ENCODE data around the gene KCNA3. TPM values are rescaled to one million over a fixed set of nuclear protein-coding genes. Genes with fewer than 3 reads are reported as not detected.

Gene KCNA3
- total RNA-seq, 4 donors from 2014 or later = 0.59 to 3.8 (median 2.0) TPM

DNA sequence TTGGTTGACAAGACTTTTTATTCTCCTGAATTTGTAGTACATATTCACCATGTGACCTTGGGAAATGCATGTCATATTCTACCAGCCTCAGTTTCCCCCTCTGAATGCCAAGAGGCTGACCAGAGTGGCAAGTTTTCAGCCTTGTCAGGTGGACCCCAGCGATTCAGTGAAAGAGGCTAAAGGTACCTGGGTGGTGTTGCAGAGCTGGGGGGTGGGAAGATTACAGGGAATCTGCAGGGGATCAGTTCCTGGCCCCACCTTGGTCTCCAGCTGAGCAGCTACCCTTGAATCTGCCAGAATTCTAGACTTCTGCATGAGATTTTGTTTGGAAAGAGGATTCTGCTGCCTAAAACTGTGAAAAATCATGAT is 40.7 kb downstream of the KCNA3 start:
- H3K27ac ChIP-seq = no peak overlapping the region

DNA sequence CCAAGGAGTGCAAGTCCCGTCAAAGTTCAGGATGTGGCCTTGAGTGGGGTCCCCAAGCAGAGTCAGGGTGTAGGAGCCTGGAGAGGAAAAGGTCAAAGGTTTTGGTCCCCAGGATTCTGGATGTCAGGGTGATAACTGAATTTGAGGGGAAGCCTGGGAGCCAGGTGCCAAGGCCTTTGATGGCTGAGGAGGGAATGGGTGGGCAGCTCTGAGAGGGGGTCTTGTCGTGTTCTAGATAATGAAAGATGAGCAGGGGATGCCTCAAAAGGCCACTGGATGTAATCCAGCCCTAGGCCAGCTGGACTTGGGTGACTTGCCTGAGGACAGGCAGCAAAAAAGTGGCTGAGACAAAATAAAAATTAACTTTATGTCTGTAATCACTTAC is 41.1 kb downstream of the KCNA3 start:
- Histone ChIP-seq H3K9me3 (no peaks in the 10 kb centered on the region), H3K4me1 (peaks cover 0 to 8% of the 10 kb centered on the region in 2 donors), H3K27ac (no peak overlapping the region), H3K36me3 (no peaks in the 10 kb centered on the region), H3K27me3 (no peaks in the 10 kb centered on the region), H3K4me3 (replicated peaks in 1 of 3) (no peak overlapping the region)
- no peak for DNase-seq
- intact Hi-C loops (cut with DNase I) = loop anchor here (5.0 kb wide), 2 partner anchors 129 to 149 kb away; no protein-coding TSS in a partner anchor
- TF ChIP-seq CTCF (IDR thresholded peaks at IDR 0.05) (no peak), POLR2A (IDR thresholded peaks at IDR 0.05) (no peak)
- WGBS, 2 donors = 63 to 83% methylated on average over 2 of the region's 2 CpGs

More for the DNA sequence above, 40.7 kb downstream of the KCNA3 start:
- Histone ChIP-seq H3K36me3 (no peaks in the 10 kb centered on the region), H3K27me3 (no peaks in the 10 kb centered on the region), H3K4me1 (peaks cover 0 to 8% of the 10 kb centered on the region in 2 donors), H3K4me3 (replicated peaks in 1 of 3) (no peak overlapping the region), H3K9me3 (no peaks in the 10 kb centered on the region)
- TF ChIP-seq POLR2A (IDR thresholded peaks at IDR 0.05) (no peak), CTCF (IDR thresholded peaks at IDR 0.05) (no peak)
- WGBS, 2 donors = 70 to 79% methylated on average over 1 of the region's 1 CpG
- intact Hi-C loops (cut with DNase I) = loop anchor here (5.0 kb wide), 2 partner anchors 128 to 148 kb away; no protein-coding TSS in a partner anchor
- no peak for DNase-seq

DNA sequence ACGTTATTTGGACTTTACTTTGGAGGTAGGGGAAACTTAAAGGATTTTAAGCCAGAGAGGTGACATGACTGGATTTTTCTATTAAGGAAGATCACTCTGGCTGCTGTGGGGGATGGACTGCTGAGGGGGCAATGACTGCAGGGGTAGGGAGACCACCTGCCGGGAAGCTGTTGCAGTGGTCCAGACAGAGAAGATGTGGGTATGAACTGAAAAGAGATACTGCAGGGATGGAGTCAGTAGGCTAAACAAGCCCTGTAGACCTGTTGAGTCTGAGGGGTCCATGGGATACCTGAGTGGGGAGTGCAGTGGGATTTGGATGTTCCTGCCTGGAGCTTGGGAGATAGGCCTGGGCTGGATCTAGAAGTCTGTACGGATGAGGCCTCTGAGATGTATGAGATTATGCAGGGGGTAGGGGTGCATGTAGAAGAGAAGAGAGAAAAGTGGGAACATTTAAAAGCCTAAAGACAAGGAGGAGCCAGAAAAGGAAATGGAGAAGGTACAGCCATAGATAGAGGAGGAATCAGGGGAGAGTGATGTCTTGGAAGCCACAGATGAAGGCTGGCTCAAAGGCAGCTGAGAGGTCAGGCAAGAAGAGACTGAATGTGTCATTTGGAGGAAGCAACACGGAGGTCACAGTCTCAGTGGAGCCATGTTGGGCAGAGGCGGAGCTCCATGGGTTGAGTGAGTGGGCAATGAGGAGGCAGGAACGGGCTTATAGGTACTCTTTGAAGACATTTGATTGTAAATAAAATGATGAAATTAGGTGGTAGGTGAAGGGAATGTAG is 42.7 kb downstream of the KCNA3 start:
- no peak for DNase-seq
- intact Hi-C loops (cut with DNase I) = loop anchor here (5.0 kb wide), 2 partner anchors 130 to 150 kb away; no protein-coding TSS in a partner anchor
- Histone ChIP-seq H3K27me3 (no peaks in the 10 kb centered on the region), H3K4me1 (peaks cover 0 to 8% of the 10 kb centered on the region in 2 donors), H3K4me3 (replicated peaks in 1 of 3) (no peak overlapping the region), H3K27ac (no peak overlapping the region), H3K36me3 (no peaks in the 10 kb centered on the region), H3K9me3 (no peaks in the 10 kb centered on the region)
- TF ChIP-seq POLR2A (IDR thresholded peaks at IDR 0.05) = no peak
- TF ChIP-seq CTCF (IDR thresholded peaks at IDR 0.05) = no peak
- WGBS, 2 donors = 74 to 79% methylated on average over 6 of the region's 6 CpGs

DNA sequence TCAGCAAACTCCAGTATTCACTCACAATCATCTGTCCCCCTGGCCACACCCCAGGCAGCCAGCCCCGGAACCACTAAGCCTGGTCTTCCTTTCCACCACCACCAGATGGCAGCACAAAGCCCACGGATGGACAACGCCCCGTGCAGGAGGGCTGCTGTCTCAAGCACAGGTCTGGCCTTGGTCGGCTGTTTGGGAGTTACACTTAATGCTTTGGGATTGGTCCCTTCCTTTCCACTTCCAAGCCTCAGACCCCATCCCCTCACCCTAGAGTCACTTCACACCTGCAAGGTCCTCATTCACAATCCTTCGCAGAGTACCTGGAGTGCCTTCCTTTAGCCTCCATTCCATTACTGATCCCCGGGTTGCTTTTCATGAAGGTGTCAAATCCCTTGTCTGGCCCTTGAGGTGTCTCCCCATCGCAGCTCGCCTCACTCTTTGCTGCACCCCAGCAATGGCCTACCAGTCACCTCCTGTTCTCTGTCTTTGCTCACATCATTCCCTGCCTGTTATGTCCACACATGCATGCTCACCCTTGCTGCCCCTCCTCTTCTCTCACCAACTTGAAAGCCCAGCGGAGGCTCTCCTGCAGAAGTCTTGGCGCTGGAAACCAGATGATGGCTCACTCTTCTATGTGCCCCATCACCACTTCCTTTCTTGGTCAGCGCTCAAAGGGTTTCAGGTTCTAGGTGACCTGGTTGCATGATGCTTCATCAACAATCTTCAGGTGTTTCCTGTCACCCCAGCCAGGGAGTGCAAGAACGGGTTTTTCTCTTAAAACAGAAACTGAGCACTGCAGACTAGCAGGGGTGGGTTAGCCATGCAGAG is 43.7 kb downstream of the KCNA3 start:
- WGBS, 2 donors = 35 to 36% methylated on average over 13 of the region's 13 CpGs
- intact Hi-C loops (cut with DNase I) = loop anchor here (5.0 kb wide), 2 partner anchors 131 to 151 kb away; no protein-coding TSS in a partner anchor
- Histone ChIP-seq H3K36me3 (no peaks in the 10 kb centered on the region), H3K27ac (no peak overlapping the region), H3K4me1 (peaks cover 0 to 8% of the 10 kb centered on the region in 2 donors), H3K4me3 (replicated peaks in 1 of 3) (no peak overlapping the region), H3K9me3 (no peaks in the 10 kb centered on the region), H3K27me3 (no peaks in the 10 kb centered on the region)
- TF ChIP-seq POLR2A (IDR thresholded peaks at IDR 0.05) (no peak), CTCF (IDR thresholded peaks at IDR 0.05) (peak; percentile 35 to 87 (median 67))
- DNase-seq = peak; percentile 59 to 77
